H9 (cell line): ENCODE measurements around the gene PANX2. TPM values are rescaled to one million over a fixed set of nuclear protein-coding genes. Genes with fewer than 3 reads are reported as not detected.

Source experiments
- DNase-seq: peaks from one replicate; pipeline ENCODE4 v3.0.0-alpha.2; 2017
- H2AFZ ChIP-seq: one replicate; pipeline ENCODE4 v1.6.1; 2013; ENCODE audit warnings: mild to moderate bottlenecking, low read length, control low read depth, moderate library complexity
- H2AK5ac ChIP-seq: 2 replicates; pipeline ENCODE4 v1.6.1; 2013; ENCODE audit warnings: low read length, control low read depth, mixed read lengths; ENCODE audit not compliant: insufficient read length
- H2BK120ac ChIP-seq: one replicate; pipeline ENCODE4 v1.6.1; 2013; ENCODE audit warnings: low read depth, mild to moderate bottlenecking, low read length, control low read depth, inconsistent platforms; ENCODE audit not compliant: poor library complexity, severe bottlenecking
- H2BK12ac ChIP-seq: 2 replicates; pipeline ENCODE4 v1.6.1; 2013; ENCODE audit warnings: low read length, control low read depth, mixed read lengths, low read depth; ENCODE audit not compliant: insufficient read length
- H2BK15ac ChIP-seq: 2 replicates; pipeline ENCODE4 v1.6.1; 2013; ENCODE audit warnings: low read depth, low read length, control low read depth
- H2BK20ac ChIP-seq: one replicate; pipeline ENCODE4 v1.6.1; 2013; ENCODE audit warnings: low read depth, mild to moderate bottlenecking, low read length, control low read depth, inconsistent platforms; ENCODE audit not compliant: poor library complexity, severe bottlenecking
- H2BK5ac ChIP-seq: 2 replicates; pipeline ENCODE4 v1.6.1; 2013; ENCODE audit warnings: low read length, control low read depth, mixed read lengths; ENCODE audit not compliant: insufficient read length
- H3K14ac ChIP-seq: 2 replicates; pipeline ENCODE4 v1.6.1; 2013; ENCODE audit warnings: low read length, control low read depth; ENCODE audit not compliant: insufficient read depth
- H3K18ac ChIP-seq: 2 replicates; pipeline ENCODE4 v1.6.1; 2013; ENCODE audit warnings: low read depth, mild to moderate bottlenecking, mixed read lengths, low read length, control low read depth; ENCODE audit not compliant: insufficient read length
- H3K23ac ChIP-seq: 2 replicates; pipeline ENCODE4 v1.6.1; 2013; ENCODE audit warnings: low read length, control low read depth, mixed read lengths, low read depth; ENCODE audit not compliant: insufficient read length
- H3K23me2 ChIP-seq: 2 replicates; pipeline ENCODE4 v1.6.1; 2013; ENCODE audit warnings: low read depth, mild to moderate bottlenecking, mixed read lengths, low read length, control low read depth; ENCODE audit not compliant: insufficient read length, poor library complexity, severe bottlenecking
- H3K27ac ChIP-seq: 2 replicates; pipeline ENCODE4 v1.5.1; 2013; ENCODE audit warnings: low read length, control low read depth, mixed read lengths, low read depth; ENCODE audit not compliant: insufficient read length
- H3K27me3 ChIP-seq: 2 replicates; pipeline ENCODE4 v1.6.1; 2013; ENCODE audit warnings: low read length, control low read depth, inconsistent platforms; ENCODE audit not compliant: insufficient read depth
- H3K4ac ChIP-seq: 2 replicates; pipeline ENCODE4 v1.6.1; 2013; ENCODE audit warnings: low read depth, mild to moderate bottlenecking, control low read depth, inconsistent platforms, low read length, moderate library complexity
- H3K4me1 ChIP-seq: 2 replicates; pipeline ENCODE4 v1.6.1; 2013; ENCODE audit warnings: low read length, control low read depth, inconsistent platforms; ENCODE audit not compliant: insufficient read depth
- H3K4me2 ChIP-seq: 2 replicates; pipeline ENCODE4 v1.6.1; 2013; ENCODE audit warnings: low read length, control low read depth, mixed read lengths; ENCODE audit not compliant: insufficient read length, insufficient read depth
- H3K56ac ChIP-seq: 2 replicates; pipeline ENCODE4 v1.6.1; 2013; ENCODE audit warnings: low read depth, mild to moderate bottlenecking, mixed read lengths, low read length, control low read depth; ENCODE audit not compliant: insufficient read length
- H3K79me1 ChIP-seq: 2 replicates; pipeline ENCODE4 v1.6.1; 2013; ENCODE audit warnings: low read depth, mild to moderate bottlenecking, moderate library complexity, low read length, control low read depth, inconsistent platforms; ENCODE audit not compliant: insufficient read depth, poor library complexity, severe bottlenecking
- H3K79me2 ChIP-seq: 2 replicates; pipeline ENCODE4 v1.6.1; 2013; ENCODE audit warnings: low read length, control low read depth, inconsistent platforms; ENCODE audit not compliant: insufficient read depth
- H3K9ac ChIP-seq: 2 replicates; pipeline ENCODE4 v1.6.1; 2013; ENCODE audit warnings: low read length, control low read depth, mixed read lengths; ENCODE audit not compliant: insufficient read length; ENCODE audit errors: extremely low read depth
- H3K9me3 ChIP-seq: one replicate; pipeline ENCODE4 v1.6.1; 2013; ENCODE audit warnings: low read depth, low read length, inconsistent platforms; ENCODE audit not compliant: control insufficient read depth
- H3T11ph ChIP-seq: one replicate; pipeline ENCODE4 v1.6.1; 2013; ENCODE audit warnings: mild to moderate bottlenecking, low read length, control low read depth, inconsistent platforms
- H4K20me1 ChIP-seq: one replicate; pipeline ENCODE4 v1.6.1; 2013; ENCODE audit not compliant: control insufficient read depth, insufficient read length, insufficient read depth
- H4K5ac ChIP-seq: 2 replicates; pipeline ENCODE4 v1.6.1; 2013; ENCODE audit warnings: low read depth, mild to moderate bottlenecking, mixed read lengths, low read length, control low read depth; ENCODE audit not compliant: insufficient read length
- H4K8ac ChIP-seq: replicated peaks from 2 replicates; pipeline ENCODE4 v1.6.1; 2013; ENCODE audit warnings: low read length, control low read depth, mixed read lengths, low read depth; ENCODE audit not compliant: insufficient read length
- H4K91ac ChIP-seq: 2 replicates; pipeline ENCODE4 v1.6.1; 2013; ENCODE audit warnings: low read depth, mild to moderate bottlenecking, moderate library complexity, mixed read lengths, low read length, control low read depth; ENCODE audit not compliant: insufficient read length
- H3K27ac Mint-ChIP-seq, 3 experiments: 2 replicates in 2 of 3; 3 replicates in 1 of 3; pipeline ENCODE4 v1.8.0; 2020 to 2021; ENCODE audit warnings: mixed read lengths in 3 of 3, mild to moderate bottlenecking in 1 of 3, moderate library complexity in 1 of 3
- H3K27me3 Mint-ChIP-seq: 2 replicates; pipeline ENCODE4 v1.8.0; 2021; ENCODE audit warnings: low read depth, mild to moderate bottlenecking, moderate library complexity, mixed read lengths
- H3K36me3 Mint-ChIP-seq, 3 experiments: 2 replicates in 2 of 3; 3 replicates in 1 of 3; pipeline ENCODE4 v1.8.0; 2020 to 2021; ENCODE audit warnings: low read depth in 3 of 3, mixed read lengths in 3 of 3; ENCODE audit not compliant: insufficient read depth in 1 of 3
- H3K4me1 Mint-ChIP-seq, 2 experiments: 2 replicates each; pipeline ENCODE4 v1.8.0; 2020; ENCODE audit warnings: mixed read lengths in 2 of 2
- H3K4me3 Mint-ChIP-seq, 2 experiments: 2 replicates in 1 of 2; 3 replicates in 1 of 2; pipeline ENCODE4 v1.8.0; 2020 to 2021; ENCODE audit warnings: mild to moderate bottlenecking in 2 of 2, mixed read lengths in 2 of 2, moderate library complexity in 1 of 2
- H3K9me3 Mint-ChIP-seq, 2 experiments: 2 replicates in 1 of 2; 3 replicates in 1 of 2; pipeline ENCODE4 v1.8.0; 2020; ENCODE audit warnings: mild to moderate bottlenecking in 2 of 2, mixed read lengths in 2 of 2, moderate library complexity in 1 of 2
- WGBS: extraction: QIAGEN DNeasy Blood & Tissue Kit; methylation state at CpG from one replicate; pipeline ENCODE4 v1.1.7; 2013; ENCODE audit warnings: missing lambda C conversion rate, low lambda C conversion rate, mixed read lengths; ENCODE audit not compliant: insufficient read length; ENCODE audit errors: extremely low coverage; 5-methylcytosine and 5-hydroxymethylcytosine counted together
- long read RNA-seq: library from polyadenylated mRNA; unstranded; transcript quantifications from one replicate; pipeline ENCODE4 v2.0.0, GENCODE V29; 2020
- total RNA-seq: library from RNA; stranded (reverse); gene quantifications from 2 replicates; pipeline ENCODE4 v1.2.1, GENCODE V29; 2021
- TF ChIP-seq, protein P1 (sequence below): fragments of 200-600 bp; sonication (generic); conservative IDR thresholded peaks from 3 replicates; pipeline ENCODE4 v1.8.0; 2021; ENCODE audit warnings: antibody characterized with exemption, mild to moderate bottlenecking

The PANX2 gene
- 6.7 and 8.0 TPM in 2 replicates for total RNA-seq
- long read RNA-seq, partial matches to known transcripts, result 1 of 2 reads
- long read RNA-seq, other reads (novel, unspliced or antisense), result 1 of 2 reads

- no peak within 1 kb of the TSS for H4K5ac ChIP-seq
- peaks cover 43% of the 10 kb centered on the region for H3K27me3 Mint-ChIP-seq
- no peak within 1 kb of the TSS for H4K91ac ChIP-seq
- H3K23ac ChIP-seq, result no peak within 1 kb of the TSS
- peaks cover 0 to 2% (median 0%) of the 10 kb centered on the region in 3 experiments; a peak in 2 of 7 replicates for H3K36me3 Mint-ChIP-seq
- no peak within 1 kb of the TSS for H3K14ac ChIP-seq
- no peak within 1 kb of the TSS for H3K18ac ChIP-seq
- H3K4me2 ChIP-seq, result peak within 1 kb of the TSS; percentile 49
- TF ChIP-seq, protein P1, sequence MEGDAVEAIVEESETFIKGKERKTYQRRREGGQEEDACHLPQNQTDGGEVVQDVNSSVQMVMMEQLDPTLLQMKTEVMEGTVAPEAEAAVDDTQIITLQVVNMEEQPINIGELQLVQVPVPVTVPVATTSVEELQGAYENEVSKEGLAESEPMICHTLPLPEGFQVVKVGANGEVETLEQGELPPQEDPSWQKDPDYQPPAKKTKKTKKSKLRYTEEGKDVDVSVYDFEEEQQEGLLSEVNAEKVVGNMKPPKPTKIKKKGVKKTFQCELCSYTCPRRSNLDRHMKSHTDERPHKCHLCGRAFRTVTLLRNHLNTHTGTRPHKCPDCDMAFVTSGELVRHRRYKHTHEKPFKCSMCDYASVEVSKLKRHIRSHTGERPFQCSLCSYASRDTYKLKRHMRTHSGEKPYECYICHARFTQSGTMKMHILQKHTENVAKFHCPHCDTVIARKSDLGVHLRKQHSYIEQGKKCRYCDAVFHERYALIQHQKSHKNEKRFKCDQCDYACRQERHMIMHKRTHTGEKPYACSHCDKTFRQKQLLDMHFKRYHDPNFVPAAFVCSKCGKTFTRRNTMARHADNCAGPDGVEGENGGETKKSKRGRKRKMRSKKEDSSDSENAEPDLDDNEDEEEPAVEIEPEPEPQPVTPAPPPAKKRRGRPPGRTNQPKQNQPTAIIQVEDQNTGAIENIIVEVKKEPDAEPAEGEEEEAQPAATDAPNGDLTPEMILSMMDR, result no peak
- no peak within 1 kb of the TSS for H2BK120ac ChIP-seq
- H3K9ac ChIP-seq, result no peak within 1 kb of the TSS
- H3K23me2 ChIP-seq, result peaks cover 5% of the 10 kb centered on the region
- no peak within 1 kb of the TSS for H2BK12ac ChIP-seq
- H3K9me3 Mint-ChIP-seq, result no peaks in the 10 kb centered on the region; a peak in 1 of 5 replicates
- H4K8ac ChIP-seq, result no peak within 1 kb of the TSS
- no peak within 1 kb of the TSS for H3K4ac ChIP-seq
- H3K79me1 ChIP-seq, result no peaks in the 10 kb centered on the region
- peaks cover 3% of the 10 kb centered on the region; the same call in 1 of the 2 replicates for H3K27me3 ChIP-seq
- H2BK15ac ChIP-seq, result no peak within 1 kb of the TSS
- H2BK20ac ChIP-seq, result no peak within 1 kb of the TSS
- no peak within 1 kb of the TSS for H2BK5ac ChIP-seq
- no CpG with 5 or more reads among the region's 105 CpGs for WGBS
- no peak within 1 kb of the TSS for H3K27ac Mint-ChIP-seq
- H4K20me1 ChIP-seq, result no peaks in the 10 kb centered on the region
- H3K4me1 ChIP-seq, result no peaks in the 10 kb centered on the region
- no peaks in the 10 kb centered on the region for H3K9me3 ChIP-seq
- DNase-seq, result no peak
- no peak within 1 kb of the TSS for H3T11ph ChIP-seq
- H3K56ac ChIP-seq, result no peak within 1 kb of the TSS
- peaks cover 4 to 10% of the 10 kb centered on the region in 2 experiments for H3K4me1 Mint-ChIP-seq
- no peak within 1 kb of the TSS for H2AFZ ChIP-seq
- H3K27ac ChIP-seq, result no peak within 1 kb of the TSS
- H3K79me2 ChIP-seq, result no peaks in the 10 kb centered on the region
- H3K4me3 Mint-ChIP-seq, result peak within 1 kb of the TSS; percentile 75 to 85
- no peak within 1 kb of the TSS for H2AK5ac ChIP-seq
Measured at GRCh38 chr22:50170453-50171318, at the start of gene PANX2. Gene PANX2, plus strand, starts transcription at chr22:50170731. Its CDS starts 0 bp downstream, at chr22:50170731.
